ENCODE measurements around the gene ASCL2.

DNA sequence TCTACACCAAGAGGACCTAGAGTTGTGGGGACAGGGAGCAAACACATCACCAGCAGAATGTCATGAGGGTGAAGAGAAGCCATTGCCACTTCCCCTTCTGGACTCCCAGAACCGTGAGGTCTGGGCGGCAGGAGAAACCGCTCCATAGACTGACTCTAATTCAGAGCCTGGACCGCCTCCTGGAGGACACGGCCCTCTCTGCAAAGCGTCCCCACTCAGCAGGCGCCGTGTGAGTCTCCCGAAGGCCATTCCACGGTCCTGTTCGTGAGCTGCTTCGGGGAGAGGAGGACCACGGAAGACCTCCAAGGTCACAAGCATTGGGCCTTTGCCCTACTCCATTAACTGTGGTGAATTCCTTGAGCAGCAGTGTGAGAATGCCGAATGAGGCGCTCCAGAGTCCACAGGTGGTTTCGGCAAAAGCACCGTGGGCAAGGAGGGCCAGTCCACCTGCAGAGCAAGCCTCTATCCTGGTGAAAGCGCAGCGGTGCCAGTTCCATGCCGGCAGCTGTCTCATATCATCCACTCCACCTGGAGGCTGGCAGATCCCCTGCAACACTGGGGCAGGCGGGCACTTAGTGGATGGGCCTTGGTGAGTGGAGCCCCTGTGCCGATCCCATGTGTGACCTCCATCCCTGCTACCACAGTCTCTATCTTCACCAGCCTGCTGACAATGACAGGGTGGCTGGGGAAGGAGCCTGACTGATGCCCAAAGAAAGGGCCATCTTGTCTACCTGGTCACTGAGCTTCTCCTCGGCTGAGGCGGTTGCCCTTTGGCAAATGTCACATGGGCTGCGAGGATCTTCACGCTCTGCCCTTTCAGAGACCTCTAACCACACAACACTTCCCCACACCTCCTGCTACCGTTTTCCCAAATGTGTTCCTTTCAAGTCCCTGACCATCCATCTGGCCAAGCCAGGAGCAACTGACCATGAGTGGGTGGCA lies 23.9 kb upstream of the ASCL2 start:
- TF ChIP-seq POLR2A (IDR thresholded peaks at IDR 0.05): no peak
- TF ChIP-seq, protein P1, sequence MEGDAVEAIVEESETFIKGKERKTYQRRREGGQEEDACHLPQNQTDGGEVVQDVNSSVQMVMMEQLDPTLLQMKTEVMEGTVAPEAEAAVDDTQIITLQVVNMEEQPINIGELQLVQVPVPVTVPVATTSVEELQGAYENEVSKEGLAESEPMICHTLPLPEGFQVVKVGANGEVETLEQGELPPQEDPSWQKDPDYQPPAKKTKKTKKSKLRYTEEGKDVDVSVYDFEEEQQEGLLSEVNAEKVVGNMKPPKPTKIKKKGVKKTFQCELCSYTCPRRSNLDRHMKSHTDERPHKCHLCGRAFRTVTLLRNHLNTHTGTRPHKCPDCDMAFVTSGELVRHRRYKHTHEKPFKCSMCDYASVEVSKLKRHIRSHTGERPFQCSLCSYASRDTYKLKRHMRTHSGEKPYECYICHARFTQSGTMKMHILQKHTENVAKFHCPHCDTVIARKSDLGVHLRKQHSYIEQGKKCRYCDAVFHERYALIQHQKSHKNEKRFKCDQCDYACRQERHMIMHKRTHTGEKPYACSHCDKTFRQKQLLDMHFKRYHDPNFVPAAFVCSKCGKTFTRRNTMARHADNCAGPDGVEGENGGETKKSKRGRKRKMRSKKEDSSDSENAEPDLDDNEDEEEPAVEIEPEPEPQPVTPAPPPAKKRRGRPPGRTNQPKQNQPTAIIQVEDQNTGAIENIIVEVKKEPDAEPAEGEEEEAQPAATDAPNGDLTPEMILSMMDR (IDR thresholded peaks at IDR 0.05): no peak
